HG02943 (cell line): ENCODE data around the gene PAX2.

Experiments
- ATAC-seq: cut with Tn5 transposase; IDR thresholded peaks from one replicate; pipeline ENCODE4 v1.9.1; 2021; ENCODE audit warnings: mild to moderate bottlenecking, low read depth, moderate library complexity; ENCODE audit not compliant: unreplicated experiment

Gene PAX2

DNA sequence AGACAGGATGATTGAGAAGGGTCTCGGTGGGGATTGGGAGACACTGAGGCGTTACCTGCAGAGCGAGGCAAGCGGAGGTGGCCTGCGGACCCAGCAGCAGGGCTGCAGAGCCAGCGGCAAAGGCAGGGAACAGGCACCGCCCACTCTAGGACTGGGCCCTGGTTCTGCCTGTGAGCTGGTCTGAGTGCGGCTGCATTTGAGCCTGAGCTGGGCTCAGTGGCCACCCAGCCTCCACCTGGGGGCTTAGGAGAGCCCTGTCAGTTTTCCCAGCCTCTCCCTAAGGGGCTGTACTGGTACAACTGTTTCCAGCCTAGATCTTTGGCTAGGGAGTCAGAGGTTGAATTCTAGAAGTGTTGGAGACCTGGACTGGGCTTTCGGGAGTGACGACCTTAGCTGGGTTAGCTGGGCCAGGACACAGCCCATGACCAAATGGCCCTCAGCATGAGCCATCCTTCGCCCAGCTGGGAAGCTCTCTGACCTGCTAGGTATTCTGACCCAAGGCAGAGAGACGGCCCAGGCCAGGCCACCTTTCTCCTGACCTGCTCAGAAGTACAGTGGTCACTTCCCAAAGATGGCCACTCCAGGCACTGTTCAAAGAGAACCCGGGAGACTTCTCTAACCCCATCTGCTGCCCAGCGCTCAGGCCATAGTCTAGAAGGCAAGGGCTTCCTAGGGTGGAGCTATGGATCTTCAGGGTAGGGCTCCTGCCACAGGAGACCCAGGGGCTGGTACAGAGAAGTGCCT, 64.9 kb downstream of the PAX2 start:
- no peak for ATAC-seq

DNA sequence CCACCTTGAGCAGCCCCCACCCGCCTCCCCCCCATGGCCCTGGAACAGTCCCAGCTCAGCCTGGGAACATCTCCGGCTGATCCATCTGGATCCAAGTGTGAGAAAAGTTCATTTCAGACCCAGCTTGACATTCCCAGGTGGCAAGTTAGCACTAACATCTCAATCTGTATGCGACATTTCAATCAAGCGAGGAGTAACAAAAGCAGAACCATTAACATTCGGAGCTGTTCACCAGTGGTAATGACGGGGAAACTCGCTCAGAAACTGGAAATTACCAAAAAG, 65.4 kb downstream of the PAX2 start:
- no peak for ATAC-seq

DNA sequence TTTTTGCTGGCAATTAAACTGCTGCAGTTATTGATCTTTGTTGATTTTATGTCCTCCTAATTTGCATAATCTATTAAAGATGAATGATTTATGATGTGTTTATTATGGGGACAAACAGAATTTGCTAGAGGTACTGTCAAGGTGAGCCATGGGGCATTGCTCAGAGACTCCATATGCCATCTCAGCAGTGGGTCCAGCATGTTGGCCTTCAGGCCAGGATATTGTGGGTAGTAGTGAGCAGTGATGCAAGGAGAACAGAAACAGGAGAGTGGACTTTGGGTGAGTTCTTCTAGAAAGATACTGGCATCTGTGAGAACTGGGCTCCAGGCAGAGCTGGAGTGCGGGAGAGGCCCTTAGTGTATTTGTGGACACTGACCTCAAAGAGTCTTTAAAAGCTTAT, 65.9 kb downstream of the PAX2 start:
- ATAC-seq, result no peak

DNA sequence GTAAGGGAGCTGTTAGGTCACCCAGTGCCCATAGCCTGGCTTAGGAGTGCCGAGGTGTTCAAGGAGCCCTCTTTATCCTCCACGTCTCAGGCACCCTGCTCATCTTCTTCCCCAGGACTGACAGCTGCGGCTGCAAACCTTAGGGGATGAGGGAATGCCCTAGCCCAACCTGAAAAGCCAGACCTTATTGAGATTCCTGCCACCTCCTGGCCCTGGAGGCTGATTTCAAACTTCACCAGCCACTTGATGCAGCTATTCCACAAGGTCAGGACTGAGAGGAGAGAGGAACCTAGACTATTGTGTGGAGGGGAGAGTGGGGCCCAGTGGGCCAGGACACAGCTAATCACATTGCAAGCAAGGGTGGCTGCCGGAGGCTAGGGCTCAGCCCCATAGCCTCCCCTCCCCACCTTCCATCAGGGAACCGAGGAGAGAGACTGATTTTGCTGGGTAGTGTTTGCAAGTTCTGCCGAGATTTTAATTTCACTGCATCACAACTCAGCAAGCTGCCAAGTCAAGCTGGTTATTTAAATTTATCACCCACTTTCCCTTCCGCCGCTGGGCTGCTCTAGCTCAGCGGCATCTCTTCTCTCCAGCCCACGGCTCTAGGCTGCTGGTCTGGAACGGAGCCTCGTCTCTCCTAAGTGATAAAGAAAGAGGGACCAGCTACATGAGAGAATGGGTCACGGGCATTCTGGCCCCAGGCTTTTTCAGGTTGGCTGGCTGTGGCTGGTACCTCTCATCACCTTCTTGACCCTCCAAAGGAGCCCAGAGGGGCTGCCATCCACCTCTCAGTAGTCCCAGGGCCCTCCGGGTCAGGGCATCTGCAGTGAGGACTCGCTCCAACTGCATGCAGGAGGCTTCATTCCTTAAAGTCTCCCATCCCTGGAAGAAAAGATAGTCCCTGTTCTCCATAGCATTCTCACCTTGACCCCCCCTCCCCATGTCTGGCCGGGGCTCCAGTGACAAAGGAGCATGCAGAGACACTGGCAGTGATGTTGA, 66.7 kb downstream of the PAX2 start:
- ATAC-seq, result no peak

DNA sequence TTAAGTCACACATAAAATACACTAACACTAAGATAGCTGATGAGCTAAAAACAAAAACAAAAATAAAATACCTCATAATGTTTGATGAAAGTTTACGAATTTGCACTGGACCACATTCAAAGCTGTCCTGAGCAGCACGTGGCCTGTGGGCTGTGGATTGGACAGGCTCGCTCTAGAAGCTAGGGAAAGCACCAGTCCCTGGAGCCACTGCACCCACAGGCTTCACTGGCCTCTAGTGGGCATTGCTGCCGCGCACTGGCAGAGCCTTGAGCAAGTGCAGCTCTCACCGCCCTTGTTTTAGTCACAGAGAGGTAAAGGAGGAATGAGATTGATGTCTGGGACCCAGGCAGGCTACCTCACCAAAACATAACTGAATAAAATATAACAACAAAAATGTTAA, 67.6 kb downstream of the PAX2 start:
- no peak for ATAC-seq

DNA sequence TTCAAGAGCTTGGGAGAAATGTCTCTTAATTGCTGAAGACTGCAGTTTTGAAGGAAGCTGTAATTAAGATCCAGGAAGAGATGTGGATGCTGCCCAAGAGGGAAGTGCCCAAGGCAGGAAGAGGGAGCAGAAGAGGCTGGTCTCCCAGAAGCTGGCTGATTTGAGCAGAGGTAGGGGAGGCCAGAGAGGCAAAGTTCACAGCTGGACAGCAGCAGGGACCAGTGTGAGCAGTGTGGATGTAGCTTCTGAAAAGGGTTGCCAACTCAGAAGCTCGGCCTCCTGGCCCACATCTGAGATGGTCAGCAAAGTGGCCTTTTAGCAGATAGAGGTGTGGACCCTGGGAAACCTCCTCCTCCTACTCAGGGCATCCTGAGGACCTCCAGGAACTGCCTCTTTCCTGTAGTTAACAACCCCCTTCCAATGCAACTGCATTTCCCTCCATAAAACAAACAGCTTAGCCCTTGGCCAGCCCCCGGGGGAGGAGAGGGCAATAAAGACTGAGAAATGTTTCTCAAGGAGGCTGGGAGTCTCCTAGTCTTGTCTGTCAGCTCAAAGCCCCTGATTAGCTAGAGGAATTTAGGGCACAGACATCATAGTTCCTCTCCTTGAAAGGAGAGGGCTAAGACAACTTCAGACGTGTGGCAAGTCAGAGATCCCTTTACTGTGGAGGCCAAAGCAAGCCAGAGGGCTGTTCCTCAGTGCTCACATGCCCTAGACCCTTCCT, 69.5 kb downstream of the PAX2 start:
- ATAC-seq, result no peak

DNA sequence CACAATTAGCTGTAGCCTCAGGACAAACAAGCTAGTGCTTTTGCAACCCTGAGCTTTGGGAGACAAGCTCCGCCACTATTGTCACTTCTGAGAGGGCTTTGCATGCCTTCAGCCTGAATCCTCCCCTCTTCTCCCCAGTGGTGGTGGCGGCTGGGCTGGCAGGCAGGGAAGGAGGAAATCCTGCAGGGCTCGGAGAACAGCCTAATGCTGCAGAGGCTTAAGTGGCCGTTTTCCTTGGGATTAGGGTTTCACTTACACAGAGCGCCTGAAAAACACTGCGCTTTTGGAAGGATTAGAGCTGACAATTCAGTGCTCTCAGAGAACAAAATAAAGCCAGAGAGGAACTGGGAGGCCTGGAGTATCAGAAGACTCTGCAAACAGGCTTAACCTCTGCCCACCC, 71.3 kb downstream of the PAX2 start:
- ATAC-seq, result no peak

DNA sequence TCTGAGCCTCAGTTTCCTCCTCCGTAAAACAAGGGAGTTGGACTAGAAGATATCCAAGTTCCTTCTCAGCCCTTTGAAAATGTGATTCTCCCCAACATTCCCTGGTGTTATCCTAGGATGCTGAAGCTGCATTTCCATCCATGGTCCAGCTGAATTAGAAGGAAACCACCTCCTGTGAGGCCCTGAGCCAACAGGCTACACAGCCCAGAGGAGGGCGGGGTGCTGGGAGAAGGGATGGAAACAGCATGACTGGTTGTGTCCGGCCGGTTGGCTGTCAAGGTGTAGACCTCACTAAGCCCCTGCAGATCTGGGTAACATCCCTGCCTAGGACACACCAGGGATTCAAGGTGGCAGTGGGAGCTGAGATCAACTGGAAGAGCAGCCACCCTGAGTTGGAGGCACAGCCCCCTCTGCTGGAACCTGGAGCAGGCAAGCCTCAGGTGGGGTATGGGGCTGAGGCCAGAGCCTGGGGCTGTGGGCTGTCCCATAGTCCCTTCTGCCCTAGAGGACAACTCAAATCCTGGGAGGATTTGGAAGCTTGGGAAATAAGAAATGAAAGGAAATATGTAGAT, 72.0 kb downstream of the PAX2 start:
- ATAC-seq, result no peak

DNA sequence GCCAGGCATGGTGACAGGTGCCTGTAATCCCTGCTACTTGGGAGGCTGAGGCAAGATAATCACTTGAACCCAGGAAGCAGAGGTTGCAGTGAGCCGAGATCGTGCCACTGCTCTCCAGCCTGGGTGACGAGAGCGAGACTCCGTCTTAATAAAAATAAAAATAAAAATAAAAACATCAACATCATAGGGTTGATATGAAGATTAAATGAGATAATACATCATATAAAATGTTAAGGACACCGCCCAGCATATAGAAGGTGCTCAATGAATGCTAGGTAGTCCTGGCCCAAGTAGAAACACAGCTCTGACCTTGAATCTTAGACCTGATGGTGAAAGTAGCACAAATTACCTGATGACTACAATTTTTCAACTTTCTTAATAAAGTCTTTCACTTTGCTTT, 74.0 kb downstream of the PAX2 start:
- ATAC-seq, result no peak

DNA sequence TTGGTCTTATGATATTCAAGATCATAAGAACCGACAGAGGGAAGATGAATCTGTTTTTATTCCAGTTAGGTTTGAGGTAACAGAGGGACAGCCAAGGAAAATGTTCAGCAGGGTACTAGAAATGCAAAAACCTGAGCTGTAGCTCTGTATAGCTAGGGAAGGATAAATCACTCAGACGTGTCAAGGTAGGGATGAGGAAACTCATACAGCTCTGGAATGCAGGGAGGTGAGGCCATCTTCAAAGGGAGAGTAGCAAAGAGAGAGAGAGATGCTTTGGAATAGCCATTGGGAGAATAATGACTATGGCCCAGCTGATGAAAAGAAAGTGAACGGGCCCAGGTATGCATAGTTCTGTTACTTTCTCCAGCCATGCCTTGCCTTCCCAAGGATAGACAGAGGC, 77.8 kb downstream of the PAX2 start:
- ATAC-seq, result no peak

DNA sequence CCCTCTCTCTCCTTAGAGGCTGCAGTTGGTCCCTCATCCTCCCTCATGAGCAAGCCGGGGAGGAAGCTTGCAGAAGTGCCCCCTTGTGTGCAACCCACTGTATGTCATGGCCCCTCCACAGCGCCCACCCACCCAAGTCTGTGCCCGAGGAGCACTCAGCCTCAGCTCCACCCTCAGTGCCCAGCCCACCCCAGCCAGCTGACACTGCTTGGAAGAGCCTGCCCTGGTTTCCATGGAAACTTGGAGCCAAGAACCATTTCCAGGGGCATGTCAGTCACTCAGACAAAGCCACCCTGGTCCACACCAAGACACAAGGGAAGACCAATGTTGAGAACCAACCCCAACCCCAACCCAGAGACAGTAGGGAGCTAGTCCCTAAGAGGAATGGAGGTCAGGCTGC, 79.5 kb downstream of the PAX2 start:
- no peak for ATAC-seq

DNA sequence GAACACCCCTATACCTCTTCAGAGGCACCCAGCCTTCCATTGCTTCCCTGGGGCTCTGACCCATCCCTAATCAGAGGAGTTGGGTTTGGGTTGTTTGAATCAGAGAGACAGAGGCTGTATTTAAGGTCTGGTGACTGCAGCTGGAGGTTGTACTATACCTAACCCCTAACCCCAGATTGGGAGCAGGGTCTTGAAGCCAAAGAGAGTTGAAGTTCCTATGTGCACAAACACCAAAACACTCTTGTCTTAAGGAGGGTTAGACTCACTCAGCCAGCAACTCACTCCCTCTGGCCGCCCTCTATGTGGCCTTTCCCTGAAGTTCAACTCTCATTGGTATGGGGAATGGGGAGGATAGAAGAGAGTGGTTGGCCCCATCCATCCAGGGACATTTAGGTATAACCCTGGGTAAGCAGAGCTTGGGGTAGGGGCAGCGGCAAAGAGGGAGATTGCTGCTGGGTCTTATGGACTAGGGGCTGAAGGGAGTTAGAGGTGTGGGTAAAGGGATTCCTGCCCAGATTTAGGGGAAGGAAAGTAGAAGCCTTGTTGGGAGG, 80.0 kb downstream of the PAX2 start:
- no peak for ATAC-seq

DNA sequence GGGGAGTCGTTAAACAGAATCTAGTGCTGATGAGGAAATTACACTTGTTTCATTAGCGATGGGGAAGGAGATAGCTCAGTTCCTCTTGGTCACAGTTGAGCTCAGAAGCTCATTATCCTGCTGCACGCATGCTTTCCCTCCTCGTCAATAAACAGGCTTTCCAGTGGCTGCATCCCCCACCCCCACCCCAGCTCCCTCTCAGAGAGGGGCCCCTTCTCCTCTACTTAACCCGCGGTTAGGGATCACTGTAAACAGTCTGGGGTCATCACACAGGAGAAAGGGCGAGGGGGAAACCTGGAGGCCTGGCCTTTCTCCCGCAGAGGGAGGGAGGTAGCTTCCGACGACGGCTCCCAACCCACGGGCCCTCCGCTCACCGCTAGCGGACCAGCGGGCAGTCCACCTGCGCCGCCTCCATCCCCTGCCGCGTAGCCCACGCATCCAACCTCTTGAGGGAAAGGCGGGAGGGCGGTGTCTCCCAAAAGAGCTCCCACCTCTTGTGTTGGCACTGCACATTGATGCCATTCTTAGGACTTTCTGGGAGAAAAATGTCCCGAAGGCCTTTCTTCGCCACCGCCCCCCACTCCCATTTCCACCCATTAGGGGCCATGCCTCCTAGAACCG, 80.8 kb downstream of the PAX2 start:
- ATAC-seq, result no peak

DNA sequence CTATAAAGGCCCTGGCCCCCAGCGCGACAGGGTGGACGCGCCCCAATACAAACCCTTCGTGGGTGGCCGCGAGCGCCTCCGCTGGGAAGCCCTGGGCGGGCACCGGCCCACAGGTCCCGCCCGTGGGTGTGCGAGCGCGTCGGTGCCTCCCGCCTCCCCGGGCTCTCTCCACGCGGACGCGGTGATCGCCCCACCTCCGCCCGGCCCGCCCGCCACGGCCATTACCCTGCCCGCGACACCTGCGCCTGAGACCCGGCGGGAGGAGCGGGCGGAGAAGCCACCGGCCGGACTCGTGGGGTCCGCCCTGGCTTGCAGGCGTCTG, 81.2 kb downstream of the PAX2 start:
- no peak for ATAC-seq

DNA sequence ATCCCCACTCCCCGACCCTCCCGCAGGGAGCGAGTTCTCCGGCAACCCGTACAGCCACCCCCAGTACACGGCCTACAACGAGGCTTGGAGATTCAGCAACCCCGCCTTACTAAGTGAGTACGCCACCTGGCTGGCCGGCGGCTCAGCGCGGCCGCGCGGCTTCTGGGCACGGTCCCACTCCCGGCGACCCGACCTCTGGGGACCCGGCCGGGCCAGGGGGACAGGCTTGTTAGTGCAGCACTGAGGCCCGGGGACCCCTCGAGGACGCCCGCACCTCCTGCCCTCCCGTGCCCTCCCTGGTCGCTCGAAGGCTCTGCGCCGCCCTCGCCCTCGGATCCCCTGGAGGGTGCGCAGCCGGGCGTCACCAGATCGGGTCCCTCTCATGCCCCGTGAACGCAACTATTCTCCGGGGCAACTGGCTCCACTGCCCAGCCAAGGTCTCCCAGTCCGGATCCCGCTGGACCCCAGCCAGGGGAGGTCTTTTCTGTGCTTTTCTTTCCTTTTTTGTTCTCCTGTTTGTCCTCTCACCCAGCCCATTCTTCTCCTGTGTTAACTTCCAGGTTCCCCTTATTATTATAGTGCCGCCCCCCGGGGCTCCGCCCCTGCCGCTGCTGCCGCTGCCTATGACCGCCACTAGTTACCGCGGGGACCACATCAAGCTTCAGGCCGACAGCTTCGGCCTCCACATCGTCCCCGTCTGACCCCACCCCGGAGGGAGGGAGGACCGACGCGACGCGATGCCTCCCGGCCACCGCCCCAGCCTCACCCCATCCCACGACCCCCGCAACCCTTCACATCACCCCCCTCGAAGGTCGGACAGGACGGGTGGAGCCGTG, 81.8 kb downstream of the PAX2 start:
- ATAC-seq, result no peak

DNA sequence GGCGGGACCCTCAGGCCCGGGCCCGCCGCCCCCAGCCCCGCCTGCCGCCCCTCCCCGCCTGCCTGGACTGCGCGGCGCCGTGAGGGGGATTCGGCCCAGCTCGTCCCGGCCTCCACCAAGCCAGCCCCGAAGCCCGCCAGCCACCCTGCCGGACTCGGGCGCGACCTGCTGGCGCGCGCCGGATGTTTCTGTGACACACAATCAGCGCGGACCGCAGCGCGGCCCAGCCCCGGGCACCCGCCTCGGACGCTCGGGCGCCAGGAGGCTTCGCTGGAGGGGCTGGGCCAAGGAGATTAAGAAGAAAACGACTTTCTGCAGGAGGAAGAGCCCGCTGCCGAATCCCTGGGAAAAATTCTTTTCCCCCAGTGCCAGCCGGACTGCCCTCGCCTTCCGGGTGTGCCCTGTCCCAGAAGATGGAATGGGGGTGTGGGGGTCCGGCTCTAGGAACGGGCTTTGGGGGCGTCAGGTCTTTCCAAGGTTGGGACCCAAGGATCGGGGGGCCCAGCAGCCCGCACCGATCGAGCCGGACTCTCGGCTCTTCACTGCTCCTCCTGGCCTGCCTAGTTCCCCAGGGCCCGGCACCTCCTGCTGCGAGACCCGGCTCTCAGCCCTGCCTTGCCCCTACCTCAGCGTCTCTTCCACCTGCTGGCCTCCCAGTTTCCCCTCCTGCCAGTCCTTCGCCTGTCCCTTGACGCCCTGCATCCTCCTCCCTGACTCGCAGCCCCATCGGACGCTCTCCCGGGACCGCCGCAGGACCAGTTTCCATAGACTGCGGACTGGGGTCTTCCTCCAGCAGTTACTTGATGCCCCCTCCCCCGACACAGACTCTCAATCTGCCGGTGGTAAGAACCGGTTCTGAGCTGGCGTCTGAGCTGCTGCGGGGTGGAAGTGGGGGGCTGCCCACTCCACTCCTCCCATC, 82.7 kb downstream of the PAX2 start:
- no peak for ATAC-seq

DNA sequence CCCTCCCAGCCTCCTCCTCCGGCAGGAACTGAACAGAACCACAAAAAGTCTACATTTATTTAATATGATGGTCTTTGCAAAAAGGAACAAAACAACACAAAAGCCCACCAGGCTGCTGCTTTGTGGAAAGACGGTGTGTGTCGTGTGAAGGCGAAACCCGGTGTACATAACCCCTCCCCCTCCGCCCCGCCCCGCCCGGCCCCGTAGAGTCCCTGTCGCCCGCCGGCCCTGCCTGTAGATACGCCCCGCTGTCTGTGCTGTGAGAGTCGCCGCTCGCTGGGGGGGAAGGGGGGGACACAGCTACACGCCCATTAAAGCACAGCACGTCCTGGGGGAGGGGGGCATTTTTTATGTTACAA, 83.3 kb downstream of the PAX2 start:
- no peak for ATAC-seq

DNA sequence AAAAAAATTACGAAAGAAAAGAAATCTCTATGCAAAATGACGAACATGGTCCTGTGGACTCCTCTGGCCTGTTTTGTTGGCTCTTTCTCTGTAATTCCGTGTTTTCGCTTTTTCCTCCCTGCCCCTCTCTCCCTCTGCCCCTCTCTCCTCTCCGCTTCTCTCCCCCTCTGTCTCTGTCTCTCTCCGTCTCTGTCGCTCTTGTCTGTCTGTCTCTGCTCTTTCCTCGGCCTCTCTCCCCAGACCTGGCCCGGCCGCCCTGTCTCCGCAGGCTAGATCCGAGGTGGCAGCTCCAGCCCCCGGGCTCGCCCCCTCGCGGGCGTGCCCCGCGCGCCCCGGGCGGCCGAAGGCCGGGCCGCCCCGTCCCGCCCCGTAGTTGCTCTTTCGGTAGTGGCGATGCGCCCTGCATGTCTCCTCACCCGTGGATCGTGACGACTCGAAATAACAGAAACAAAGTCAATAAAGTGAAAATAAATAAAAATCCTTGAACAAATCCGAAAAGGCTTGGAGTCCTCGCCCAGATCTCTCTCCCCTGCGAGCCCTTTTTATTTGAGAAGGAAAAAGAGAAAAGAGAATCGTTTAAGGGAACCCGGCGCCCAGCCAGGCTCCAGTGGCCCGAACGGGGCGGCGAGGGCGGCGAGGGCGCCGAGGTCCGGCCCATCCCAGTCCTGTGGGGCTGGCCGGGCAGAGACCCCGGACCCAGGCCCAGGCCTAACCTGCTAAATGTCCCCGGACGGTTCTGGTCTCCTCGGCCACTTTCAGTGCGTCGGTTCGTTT, 83.9 kb downstream of the PAX2 start:
- ATAC-seq, result no peak
